Activated T-helper 17 cell treated with anti-CD3 and anti-CD28 coated beads, Interleukin-2, amount 50 U/mL, for 72 hours (primary cell): Measurements from ENCODE around the gene FAM89A. TPM values are rescaled to one million over a fixed set of nuclear protein-coding genes. Genes with fewer than 3 reads are reported as not detected.

Experiments
- ATAC-seq: fragments of 150-1000 bp; cut with Tn5 transposase; replicated peaks from 2 replicates; pipeline ENCODE4 v1.10.0; 2021; ENCODE audit warnings: mild to moderate bottlenecking, moderate library complexity
- H3K27ac Mint-ChIP-seq: one replicate; pipeline ENCODE4 v1.8.0; 2022; ENCODE audit warnings: mixed read lengths
- H3K27me3 Mint-ChIP-seq: one replicate; pipeline ENCODE4 v1.8.0; 2022; ENCODE audit warnings: mixed read lengths
- H3K36me3 Mint-ChIP-seq: one replicate; pipeline ENCODE4 v1.8.0; 2022; ENCODE audit warnings: low read depth, mild to moderate bottlenecking, mixed read lengths
- H3K4me1 Mint-ChIP-seq: one replicate; pipeline ENCODE4 v1.8.0; 2022; ENCODE audit warnings: mixed read lengths
- H3K4me3 Mint-ChIP-seq: one replicate; pipeline ENCODE4 v1.8.0; 2022; ENCODE audit warnings: mild to moderate bottlenecking, mixed read lengths
- H3K9me3 Mint-ChIP-seq: one replicate; pipeline ENCODE4 v1.8.0; 2022; ENCODE audit warnings: mixed read lengths
- total RNA-seq, 2 donors: library from RNA; stranded (reverse); gene quantifications; one replicate each; pipeline ENCODE4 v1.2.3, GENCODE V29; 2022

FAM89A gene
- total RNA-seq, 2 donors from 2014 or later = 11.2 to 17.2 TPM

- H3K27me3 Mint-ChIP-seq = no peaks in the 10 kb centered on the region
- peak overlapping the region; percentile 93 for H3K27ac Mint-ChIP-seq
- no peak overlapping the region for H3K4me3 Mint-ChIP-seq
- no peak for ATAC-seq
- no peaks in the 10 kb centered on the region for H3K9me3 Mint-ChIP-seq
- H3K4me1 Mint-ChIP-seq = peaks cover 20% of the 10 kb centered on the region
- peaks cover 24% of the 10 kb centered on the region for H3K36me3 Mint-ChIP-seq
These were observed 60.7 kb downstream of the FAM89A start for GRCh38 chr1:230979389-230979716.

- Mint-ChIP-seq H3K27me3 (no peaks in the 10 kb centered on the region), H3K27ac (peak within 1 kb of the TSS; percentile 98), H3K4me3 (peak within 1 kb of the TSS; percentile 98), H3K9me3 (no peaks in the 10 kb centered on the region), H3K4me1 (peaks cover 23% of the 10 kb centered on the region), H3K36me3 (peaks cover 21% of the 10 kb centered on the region)
- peak; percentile 97 for ATAC-seq
These were observed 61.3 kb downstream of the FAM89A start, which contains the start of the genes ARV1 and TTC13 for GRCh38 chr1:230978491-230979388. ARV1 (plus strand) TSS chr1:230979094; CDS start chr1:230979106, 12 bp downstream. TTC13 (minus strand) TSS chr1:230978861; CDS start chr1:230978830, 31 bp downstream.

- H3K4me1 Mint-ChIP-seq = peaks cover 29% of the 10 kb centered on the region
- no peaks in the 10 kb centered on the region for H3K9me3 Mint-ChIP-seq
- peak overlapping the region; percentile 98 for H3K4me3 Mint-ChIP-seq
- no peak for ATAC-seq
- H3K27ac Mint-ChIP-seq = peak overlapping the region; percentile 98
- H3K36me3 Mint-ChIP-seq = peaks cover 17% of the 10 kb centered on the region
- no peaks in the 10 kb centered on the region for H3K27me3 Mint-ChIP-seq
These were observed 62.1 kb downstream of the FAM89A start for GRCh38 chr1:230977761-230978490.

GRCh38 chr1:230976825-230977747, 63.0 kb downstream of the FAM89A start:
- Mint-ChIP-seq H3K4me3 (peak overlapping the region; percentile 98), H3K27me3 (no peaks in the 10 kb centered on the region), H3K4me1 (peaks cover 37% of the 10 kb centered on the region), H3K36me3 (peaks cover 17% of the 10 kb centered on the region), H3K9me3 (no peaks in the 10 kb centered on the region), H3K27ac (peak overlapping the region; percentile 98)
- ATAC-seq = no peak

GRCh38 chr1:230976360-230976759, 63.7 kb downstream of the FAM89A start:
- H3K4me3 Mint-ChIP-seq = peak overlapping the region; percentile 98
- peaks cover 17% of the 10 kb centered on the region for H3K36me3 Mint-ChIP-seq
- ATAC-seq = no peak
- H3K4me1 Mint-ChIP-seq = peaks cover 44% of the 10 kb centered on the region
- H3K27ac Mint-ChIP-seq = peak overlapping the region; percentile 98
- no peaks in the 10 kb centered on the region for H3K27me3 Mint-ChIP-seq
- H3K9me3 Mint-ChIP-seq = no peaks in the 10 kb centered on the region

GRCh38 chr1:230975636-230976035, 64.4 kb downstream of the FAM89A start:
- Mint-ChIP-seq H3K27me3 (no peaks in the 10 kb centered on the region), H3K4me1 (peaks cover 44% of the 10 kb centered on the region), H3K36me3 (peaks cover 17% of the 10 kb centered on the region), H3K4me3 (peak overlapping the region; percentile 98), H3K27ac (peak overlapping the region; percentile 20), H3K9me3 (no peaks in the 10 kb centered on the region)
- ATAC-seq = no peak

GRCh38 chr1:230972855-230973271, 67.2 kb downstream of the FAM89A start:
- peaks cover 55% of the 10 kb centered on the region for H3K4me1 Mint-ChIP-seq
- H3K4me3 Mint-ChIP-seq = peak overlapping the region; percentile 70
- no peaks in the 10 kb centered on the region for H3K27me3 Mint-ChIP-seq
- no peaks in the 10 kb centered on the region for H3K9me3 Mint-ChIP-seq
- peaks cover 24% of the 10 kb centered on the region for H3K36me3 Mint-ChIP-seq
- ATAC-seq = peak; percentile 87
- peak overlapping the region; percentile 81 for H3K27ac Mint-ChIP-seq

GRCh38 chr1:230971771-230972170, 68.3 kb downstream of the FAM89A start:
- peak overlapping the region; percentile 81 for H3K27ac Mint-ChIP-seq
- no peak for ATAC-seq
- H3K9me3 Mint-ChIP-seq = no peaks in the 10 kb centered on the region
- peaks cover 18% of the 10 kb centered on the region for H3K36me3 Mint-ChIP-seq
- H3K4me3 Mint-ChIP-seq = peak overlapping the region; percentile 70
- peaks cover 55% of the 10 kb centered on the region for H3K4me1 Mint-ChIP-seq
- H3K27me3 Mint-ChIP-seq = no peaks in the 10 kb centered on the region

- peak overlapping the region; percentile 66 for H3K27ac Mint-ChIP-seq
- peaks cover 6% of the 10 kb centered on the region for H3K36me3 Mint-ChIP-seq
- H3K4me3 Mint-ChIP-seq = no peak overlapping the region
- H3K9me3 Mint-ChIP-seq = no peaks in the 10 kb centered on the region
- H3K4me1 Mint-ChIP-seq = peaks cover 44% of the 10 kb centered on the region
- ATAC-seq = no peak
- no peaks in the 10 kb centered on the region for H3K27me3 Mint-ChIP-seq
These were observed 69.6 kb downstream of the FAM89A start for GRCh38 chr1:230970432-230970831.

Other genes with a start within 250 kb of the FAM89A start
- 1 to 10 TPM; 4.1 to 7.9 TPM for gene C1orf198, start 171.7 kb downstream of the FAM89A start, total RNA-seq
- gene TTC13, start 61.4 kb downstream of the FAM89A start, total RNA-seq = 10 to 100 TPM; 13.3 to 22.0 TPM
- 10 to 100 TPM in 1 of 2 donors, 1 to 10 TPM in 1; 8.9 to 15.4 TPM for gene ARV1, start 61.2 kb downstream of the FAM89A start, total RNA-seq
- gene TRIM67, start 121.8 kb upstream of the FAM89A start, total RNA-seq = not detected
- gene GNPAT, start 201.0 kb upstream of the FAM89A start, total RNA-seq = 10 to 100 TPM; 41.9 to 52.9 TPM